Measurements from ENCODE around the gene SDCBP2. TPM values are rescaled to one million over a fixed set of nuclear protein-coding genes. Genes with fewer than 3 reads are reported as not detected.

SDCBP2 gene
- polyA plus RNA-seq, 1 of the 3 experiments (the other 2 are of a cell fraction), result 3.0 TPM

DNA sequence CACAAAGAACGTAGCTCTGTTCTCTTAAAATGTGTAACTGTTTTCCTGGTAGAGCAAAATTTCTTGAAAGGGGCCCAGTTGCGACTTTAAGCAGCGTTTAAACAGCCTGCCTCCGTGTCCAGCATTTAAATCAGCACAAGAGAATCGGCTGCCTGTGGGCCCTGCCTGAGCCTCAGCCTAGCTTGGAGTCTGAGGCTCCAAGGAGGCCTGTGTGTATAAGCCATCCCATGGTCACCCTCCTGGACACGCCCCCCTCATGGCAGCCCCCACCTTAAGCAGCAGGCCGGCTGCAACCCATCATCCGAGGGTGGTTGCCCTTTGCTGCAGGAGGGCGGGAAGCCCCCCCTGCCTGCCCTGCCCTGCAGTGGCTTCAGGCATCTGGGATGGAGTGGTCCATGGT lies 18.9 kb downstream of the SDCBP2 start:
- Histone ChIP-seq H3K9me3 (no peaks in the 10 kb centered on the region), H4K20me1 (ENCODE audit: insufficient read depth) (no peaks in the 10 kb centered on the region), H3K27me3 (ENCODE audit: insufficient read depth) (no peaks in the 10 kb centered on the region), H3K4me2 (no peak overlapping the region), H3K4me1 (ENCODE audit: control insufficient read depth in 1 of 2, insufficient read depth in 2 of 2, low read depth in 1 of 2, low read length in 1 of 2) (no peaks in the 10 kb centered on the region), H3K9me2 (no peaks in the 10 kb centered on the region), H3K27ac (ENCODE audit: low read depth in 2 of 2, low read length in 1 of 2) (no peak overlapping the region), H2AFZ (ENCODE audit: low read depth) (no peak overlapping the region), H3F3A (replicated peaks; ENCODE audit: insufficient read depth) (no peaks in the 10 kb centered on the region), H3K4me3 (ENCODE audit: low read depth in 2 of 2, low read length in 1 of 2) (no peak overlapping the region), H3K9ac (no peak overlapping the region), H3K36me3 (replicated peaks in 1 of 2; ENCODE audit: control insufficient read depth in 1 of 2, insufficient read depth in 2 of 2, low read length in 1 of 2) (peaks cover 0 to 5% of the 10 kb centered on the region in 2 experiments), H3K79me2 (ENCODE audit: insufficient read depth) (no peaks in the 10 kb centered on the region)
- TF ChIP-seq, protein P1, sequence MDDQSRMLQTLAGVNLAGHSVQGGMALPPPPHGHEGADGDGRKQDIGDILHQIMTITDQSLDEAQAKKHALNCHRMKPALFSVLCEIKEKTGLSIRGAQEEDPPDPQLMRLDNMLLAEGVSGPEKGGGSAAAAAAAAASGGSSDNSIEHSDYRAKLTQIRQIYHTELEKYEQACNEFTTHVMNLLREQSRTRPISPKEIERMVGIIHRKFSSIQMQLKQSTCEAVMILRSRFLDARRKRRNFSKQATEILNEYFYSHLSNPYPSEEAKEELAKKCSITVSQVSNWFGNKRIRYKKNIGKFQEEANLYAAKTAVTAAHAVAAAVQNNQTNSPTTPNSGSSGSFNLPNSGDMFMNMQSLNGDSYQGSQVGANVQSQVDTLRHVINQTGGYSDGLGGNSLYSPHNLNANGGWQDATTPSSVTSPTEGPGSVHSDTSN (IDR thresholded peaks at IDR 0.05), result no peak
- TF ChIP-seq EP300 (IDR thresholded peaks at IDR 0.05; ENCODE audit: borderline replicate concordance in 1 of 2, low read depth in 1 of 2, low read length in 1 of 2), result no peak
- TF ChIP-seq YY1 (IDR thresholded peaks at IDR 0.05; ENCODE audit: low read depth), result no peak
- no peak for TF ChIP-seq ELF1 (IDR thresholded peaks at IDR 0.05)
- no peak for TF ChIP-seq RAD21 (IDR thresholded peaks at IDR 0.05; ENCODE audit: low read length)
- TF ChIP-seq NFIC (IDR thresholded peaks at IDR 0.05; ENCODE audit: borderline replicate concordance), result no peak
- TF ChIP-seq, protein P2, sequence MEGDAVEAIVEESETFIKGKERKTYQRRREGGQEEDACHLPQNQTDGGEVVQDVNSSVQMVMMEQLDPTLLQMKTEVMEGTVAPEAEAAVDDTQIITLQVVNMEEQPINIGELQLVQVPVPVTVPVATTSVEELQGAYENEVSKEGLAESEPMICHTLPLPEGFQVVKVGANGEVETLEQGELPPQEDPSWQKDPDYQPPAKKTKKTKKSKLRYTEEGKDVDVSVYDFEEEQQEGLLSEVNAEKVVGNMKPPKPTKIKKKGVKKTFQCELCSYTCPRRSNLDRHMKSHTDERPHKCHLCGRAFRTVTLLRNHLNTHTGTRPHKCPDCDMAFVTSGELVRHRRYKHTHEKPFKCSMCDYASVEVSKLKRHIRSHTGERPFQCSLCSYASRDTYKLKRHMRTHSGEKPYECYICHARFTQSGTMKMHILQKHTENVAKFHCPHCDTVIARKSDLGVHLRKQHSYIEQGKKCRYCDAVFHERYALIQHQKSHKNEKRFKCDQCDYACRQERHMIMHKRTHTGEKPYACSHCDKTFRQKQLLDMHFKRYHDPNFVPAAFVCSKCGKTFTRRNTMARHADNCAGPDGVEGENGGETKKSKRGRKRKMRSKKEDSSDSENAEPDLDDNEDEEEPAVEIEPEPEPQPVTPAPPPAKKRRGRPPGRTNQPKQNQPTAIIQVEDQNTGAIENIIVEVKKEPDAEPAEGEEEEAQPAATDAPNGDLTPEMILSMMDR (IDR thresholded peaks at IDR 0.05), result no peak
- TF ChIP-seq USF2 (IDR thresholded peaks at IDR 0.05; ENCODE audit: borderline replicate concordance, low read depth, low read length), result no peak
- no peak for TF ChIP-seq MAX (IDR thresholded peaks at IDR 0.05; ENCODE audit: low read depth)
- 84% methylated on average over 7 of the region's 9 CpGs for WGBS (ENCODE audit: low lambda C conversion rate)
- DNase-seq, result no peak
- ChIA-PET CTCF (interaction anchor here (0.9 to 1.6 kb wide), 4 partner anchors 21 to 194 kb away, joined by 3 to 5 read pairs (median 4); no protein-coding TSS in a partner anchor), POLR2A (no interaction called here)

GRCh38 chr20:1309439-1309847 lies 19.5 kb downstream of the SDCBP2 start:
- H3K4me2 ChIP-seq, result no peak overlapping the region
- H3K36me3 ChIP-seq (replicated peaks in 1 of 2; ENCODE audit: control insufficient read depth in 1 of 2, insufficient read depth in 2 of 2, low read length in 1 of 2), result peaks cover 0 to 7% of the 10 kb centered on the region in 2 experiments
- no peaks in the 10 kb centered on the region for H3K27me3 ChIP-seq (ENCODE audit: insufficient read depth)
- H3K9me2 ChIP-seq, result no peaks in the 10 kb centered on the region
- H3K9me3 ChIP-seq, result no peaks in the 10 kb centered on the region
- no peak for DNase-seq
- H3K27ac ChIP-seq (ENCODE audit: low read depth in 2 of 2, low read length in 1 of 2), result no peak overlapping the region
- H4K20me1 ChIP-seq (ENCODE audit: insufficient read depth), result no peaks in the 10 kb centered on the region
- no peak overlapping the region for H3K4me3 ChIP-seq (ENCODE audit: low read depth in 2 of 2, low read length in 1 of 2)
- H3K9ac ChIP-seq, result no peak overlapping the region
- no peaks in the 10 kb centered on the region for H3K4me1 ChIP-seq (ENCODE audit: control insufficient read depth in 1 of 2, insufficient read depth in 2 of 2, low read depth in 1 of 2, low read length in 1 of 2)
- no peak overlapping the region for H2AFZ ChIP-seq (ENCODE audit: low read depth)
- POLR2A ChIA-PET, result no interaction called here
- no peaks in the 10 kb centered on the region for H3F3A ChIP-seq (replicated peaks; ENCODE audit: insufficient read depth)
- TF ChIP-seq JUND (IDR thresholded peaks at IDR 0.05), result no peak
- peak; percentile 21 for TF ChIP-seq RAD21 (IDR thresholded peaks at IDR 0.05; ENCODE audit: low read length)
- no peaks in the 10 kb centered on the region for H3K79me2 ChIP-seq (ENCODE audit: insufficient read depth)
- WGBS (ENCODE audit: low lambda C conversion rate), result 92% methylated on average over 12 of the region's 12 CpGs
- CTCF ChIA-PET, result interaction anchor here (0.9 to 1.6 kb wide), 6 partner anchors 21 to 195 kb away, joined by 3 to 9 read pairs (median 4); partner anchors contain the start of gene NSFL1C
